NCI-H1105 treated with DMSO at 0.1 percent for 48 hours (cell line): ENCODE results near the gene PCDHA6.
"Not testable (repeated sequence)": the region's sequence is repeated elsewhere in the genome, so short reads cannot be mapped to it uniquely, and the experiment has no call there.

Source experiments
- DNase-seq: peaks from one replicate; lab custom pipeline; 2025; lab: John Stamatoyannopoulos, UW

Gene PCDHA6

DNA sequence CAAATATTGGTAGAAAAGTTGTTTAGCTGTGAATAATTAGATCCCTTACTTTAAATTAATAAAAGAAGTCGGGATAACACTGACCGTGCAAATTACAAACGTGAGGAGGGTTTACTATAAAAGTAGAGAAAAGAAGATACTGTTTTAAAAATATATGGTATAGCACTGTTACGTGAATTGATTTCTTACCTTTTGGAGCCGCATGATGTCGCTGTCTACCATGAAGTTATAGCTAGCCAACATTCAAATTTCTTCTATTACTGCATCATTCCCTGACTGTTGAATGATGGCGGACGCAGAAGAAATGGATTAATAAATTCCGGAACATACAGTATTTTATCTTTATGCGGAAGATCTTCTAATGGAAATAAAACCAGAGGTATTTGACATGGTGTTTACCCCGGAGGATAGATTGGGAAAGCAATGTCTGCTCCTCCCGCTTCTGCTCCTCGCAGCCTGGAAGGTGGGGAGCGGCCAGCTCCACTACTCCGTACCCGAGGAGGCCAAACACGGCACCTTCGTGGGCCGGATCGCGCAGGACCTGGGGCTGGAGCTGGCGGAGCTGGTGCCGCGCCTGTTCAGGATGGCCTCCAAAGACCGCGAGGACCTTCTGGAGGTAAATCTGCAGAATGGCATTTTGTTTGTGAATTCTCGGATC lies at the start of gene PCDHA6:
Gene PCDHA6, plus strand, starts transcription at position 257 of the 658 bp plus-strand sequence. Its CDS starts 132 bp downstream, at position 389.
- DNase-seq: no peak

DNA sequence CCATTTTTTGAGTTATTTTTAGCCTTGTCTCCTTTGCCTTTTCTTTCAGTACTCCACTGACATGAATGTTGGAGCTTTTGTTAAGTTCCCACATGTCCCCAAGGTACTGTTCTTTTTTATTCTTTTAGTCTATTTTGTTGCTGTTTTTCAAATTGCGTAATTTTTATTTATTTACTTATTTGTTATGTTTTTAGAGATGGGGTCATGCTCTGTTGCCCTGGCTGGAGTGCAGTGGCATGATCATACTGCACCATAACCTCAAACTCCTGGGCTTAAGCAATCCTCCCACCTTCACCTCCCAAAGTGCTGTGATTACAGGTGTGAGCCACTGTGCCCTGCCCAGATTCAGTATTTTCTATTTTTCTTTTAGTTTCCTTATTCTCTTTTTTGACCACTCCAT lies 47.2 kb upstream of the PCDHA6 start:
- no peak for DNase-seq

GRCh38 chr5:140785905-140786686 lies 41.7 kb upstream of the PCDHA6 start, which contains the start of gene PCDHA1:
PCDHA1 (plus strand) TSS chr5:140786140.
- no peak for DNase-seq

DNA sequence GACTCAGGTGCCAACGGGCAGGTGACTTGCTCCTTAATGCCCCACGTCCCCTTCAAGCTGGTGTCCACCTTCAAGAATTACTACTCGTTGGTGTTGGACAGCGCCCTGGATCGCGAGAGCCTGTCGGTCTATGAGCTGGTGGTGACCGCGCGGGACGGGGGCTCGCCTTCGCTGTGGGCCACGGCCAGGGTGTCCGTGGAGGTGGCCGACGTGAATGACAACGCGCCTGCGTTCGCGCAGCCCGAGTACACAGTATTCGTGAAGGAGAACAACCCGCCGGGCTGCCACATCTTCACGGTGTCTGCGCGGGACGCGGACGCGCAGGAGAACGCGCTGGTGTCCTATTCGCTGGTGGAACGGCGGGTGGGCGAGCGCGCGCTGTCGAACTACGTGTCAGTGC lies 40.3 kb upstream of the PCDHA6 start:
- not testable (repeated sequence) for DNase-seq

GRCh38 chr5:140787849-140788504 lies 39.8 kb upstream of the PCDHA6 start:
- DNase-seq: not testable (repeated sequence)

DNA sequence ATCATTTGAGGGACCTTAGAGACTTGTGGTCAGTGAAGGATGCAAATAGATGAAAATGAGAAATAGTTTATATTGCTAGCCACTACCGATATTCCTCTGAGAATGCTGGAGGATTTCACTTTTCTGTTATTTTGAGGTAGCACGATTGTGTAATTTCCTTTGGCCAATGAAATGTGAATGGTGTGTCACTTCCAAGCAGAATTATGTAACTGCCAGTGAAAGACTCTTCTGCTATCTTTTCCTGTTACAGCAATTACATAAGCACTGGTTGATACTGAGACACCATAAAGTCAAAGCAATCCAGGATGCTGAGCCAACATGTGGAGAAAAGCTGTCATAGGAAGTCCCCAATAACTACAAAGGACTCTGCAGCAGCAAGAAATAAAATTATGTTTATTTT lies 36.7 kb upstream of the PCDHA6 start:
- DNase-seq: no peak

GRCh38 chr5:140794595-140795258 lies 33.0 kb upstream of the PCDHA6 start, which contains the start of gene PCDHA2:
PCDHA2 (plus strand) TSS chr5:140794852.
- no peak for DNase-seq

DNA sequence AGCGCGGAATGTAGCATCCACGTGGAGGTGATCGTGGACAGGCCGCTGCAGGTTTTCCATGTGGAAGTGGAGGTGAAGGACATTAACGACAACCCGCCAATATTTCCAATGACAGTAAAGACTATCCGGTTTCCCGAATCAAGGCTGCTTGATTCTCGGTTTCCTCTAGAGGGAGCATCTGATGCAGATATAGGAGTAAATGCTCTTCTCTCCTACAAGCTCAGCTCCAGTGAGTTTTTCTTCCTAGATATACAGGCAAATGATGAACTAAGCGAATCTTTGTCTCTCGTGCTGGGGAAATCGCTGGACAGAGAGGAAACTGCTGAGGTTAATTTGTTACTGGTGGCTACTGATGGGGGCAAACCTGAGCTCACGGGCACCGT lies 32.5 kb upstream of the PCDHA6 start:
- DNase-seq: no peak

DNA sequence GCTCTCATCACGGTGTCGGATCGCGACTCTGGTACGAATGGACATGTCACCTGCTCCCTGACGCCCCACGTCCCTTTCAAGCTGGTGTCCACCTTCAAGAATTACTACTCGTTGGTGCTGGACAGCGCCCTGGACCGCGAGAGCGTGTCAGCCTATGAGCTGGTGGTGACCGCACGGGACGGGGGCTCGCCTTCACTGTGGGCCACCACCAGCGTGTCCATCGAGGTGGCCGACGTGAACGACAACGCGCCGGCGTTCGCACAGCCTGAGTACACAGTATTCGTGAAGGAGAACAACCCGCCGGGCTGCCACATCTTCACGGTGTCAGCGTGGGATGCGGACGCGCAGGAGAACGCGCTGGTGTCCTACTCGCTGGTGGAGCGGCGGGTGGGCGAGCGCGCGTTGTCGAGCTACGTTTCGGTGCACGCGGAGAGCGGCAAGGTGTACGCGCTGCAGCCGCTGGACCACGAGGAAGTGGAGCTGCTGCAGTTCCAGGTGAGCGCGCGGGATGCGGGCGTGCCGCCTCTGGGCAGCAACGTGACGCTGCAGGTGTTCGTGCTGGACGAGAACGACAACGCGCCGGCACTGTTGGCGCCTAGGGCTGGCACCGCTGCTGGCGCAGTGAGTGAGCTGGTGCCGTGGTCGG lies 31.6 kb upstream of the PCDHA6 start:
- DNase-seq: not testable (repeated sequence)

DNA sequence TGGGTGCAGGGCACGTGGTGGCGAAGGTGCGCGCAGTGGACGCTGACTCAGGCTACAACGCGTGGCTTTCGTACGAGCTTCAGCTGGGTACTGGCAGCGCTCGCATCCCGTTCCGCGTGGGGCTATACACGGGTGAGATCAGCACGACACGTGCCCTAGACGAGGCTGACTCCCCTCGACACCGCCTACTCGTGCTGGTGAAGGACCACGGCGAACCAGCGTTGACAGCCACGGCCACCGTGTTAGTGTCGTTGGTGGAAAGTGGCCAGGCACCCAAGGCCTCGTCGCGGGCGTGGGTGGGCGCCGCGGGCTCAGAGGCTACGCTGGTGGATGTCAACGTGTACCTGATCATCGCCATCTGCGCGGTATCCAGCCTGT lies 31.1 kb upstream of the PCDHA6 start:
- DNase-seq: no peak

- peak; percentile 72 for DNase-seq
Observed at GRCh38 chr5:140800816-140801493, 26.8 kb upstream of the PCDHA6 start, which contains the start of gene PCDHA3. PCDHA3 (plus strand) TSS chr5:140801057.

DNA sequence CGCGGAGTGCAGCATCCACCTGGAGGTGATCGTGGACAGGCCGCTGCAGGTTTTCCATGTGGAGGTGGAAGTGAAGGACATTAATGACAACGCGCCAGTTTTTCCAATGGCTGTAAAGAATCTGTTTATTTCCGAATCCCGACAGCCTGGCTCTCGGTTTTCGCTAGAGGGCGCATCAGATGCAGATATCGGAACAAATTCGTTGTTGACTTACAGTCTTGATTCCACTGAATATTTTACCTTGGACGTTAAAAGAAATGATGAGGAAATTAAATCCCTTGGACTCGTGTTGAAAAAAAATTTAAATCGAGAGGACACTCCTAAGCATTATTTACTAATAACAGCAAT lies 26.3 kb upstream of the PCDHA6 start:
- DNase-seq: peak; percentile 68

DNA sequence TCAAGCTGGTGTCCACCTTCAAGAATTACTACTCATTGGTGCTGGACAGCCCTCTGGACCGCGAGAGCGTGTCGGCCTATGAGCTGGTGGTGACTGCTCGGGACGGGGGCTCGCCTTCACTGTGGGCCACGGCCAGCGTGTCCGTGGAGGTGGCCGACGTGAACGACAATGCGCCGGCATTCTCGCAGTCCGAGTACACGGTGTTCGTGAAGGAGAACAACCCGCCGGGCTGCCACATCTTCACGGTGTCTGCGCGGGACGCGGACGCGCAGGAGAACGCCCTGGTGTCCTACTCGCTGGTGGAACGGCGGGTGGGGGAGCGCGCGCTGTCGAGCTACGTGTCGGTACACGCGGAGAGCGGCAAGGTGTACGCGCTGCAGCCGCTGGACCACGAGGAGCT lies 25.4 kb upstream of the PCDHA6 start:
- DNase-seq: not testable (repeated sequence)

- no peak for DNase-seq
Observed at GRCh38 chr5:140802781-140803271, 24.9 kb upstream of the PCDHA6 start.

DNA sequence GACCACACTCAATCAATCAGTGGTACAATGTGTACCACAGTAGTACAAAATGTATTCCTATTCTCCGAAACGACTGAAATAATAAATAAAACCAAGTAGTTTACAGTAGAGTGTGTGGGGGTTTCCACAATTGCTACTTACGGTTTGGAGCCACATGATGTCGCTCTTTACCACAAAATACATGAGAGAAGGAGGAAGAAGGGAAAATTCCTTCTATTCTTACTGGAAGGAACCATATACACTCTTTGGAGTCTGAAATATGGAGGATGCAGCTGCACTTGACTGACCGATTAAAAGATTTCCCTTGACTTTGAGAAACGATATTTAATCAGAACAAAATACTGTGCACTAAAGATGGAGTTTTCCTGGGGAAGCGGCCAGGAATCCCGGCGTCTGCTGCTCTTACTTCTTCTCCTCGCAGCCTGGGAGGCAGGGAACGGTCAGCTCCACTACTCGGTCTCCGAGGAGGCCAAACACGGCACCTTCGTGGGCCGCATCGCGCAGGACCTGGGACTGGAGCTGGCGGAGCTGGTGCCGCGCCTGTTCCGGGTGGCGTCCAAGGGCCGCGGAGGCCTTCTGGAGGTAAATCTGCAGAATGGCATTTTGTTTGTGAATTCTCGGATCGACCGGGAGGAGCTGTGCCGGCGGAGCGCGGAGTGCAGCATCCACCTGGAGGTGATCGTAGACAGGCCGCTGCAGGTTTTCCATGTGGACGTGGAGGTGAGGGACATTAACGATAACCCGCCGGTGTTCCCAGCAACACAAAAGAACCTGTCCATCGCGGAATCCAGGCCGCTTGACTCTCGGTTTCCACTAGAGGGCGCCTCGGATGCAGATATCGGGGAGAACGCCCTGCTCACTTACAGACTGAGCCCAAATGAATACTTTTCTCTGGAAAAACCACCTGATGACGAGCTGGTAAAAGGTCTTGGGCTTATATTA lies 20.7 kb upstream of the PCDHA6 start, which contains the start of gene PCDHA4:
Gene PCDHA4, plus strand, starts transcription at position 235 of the 942 bp plus-strand sequence.
- no peak for DNase-seq

DNA sequence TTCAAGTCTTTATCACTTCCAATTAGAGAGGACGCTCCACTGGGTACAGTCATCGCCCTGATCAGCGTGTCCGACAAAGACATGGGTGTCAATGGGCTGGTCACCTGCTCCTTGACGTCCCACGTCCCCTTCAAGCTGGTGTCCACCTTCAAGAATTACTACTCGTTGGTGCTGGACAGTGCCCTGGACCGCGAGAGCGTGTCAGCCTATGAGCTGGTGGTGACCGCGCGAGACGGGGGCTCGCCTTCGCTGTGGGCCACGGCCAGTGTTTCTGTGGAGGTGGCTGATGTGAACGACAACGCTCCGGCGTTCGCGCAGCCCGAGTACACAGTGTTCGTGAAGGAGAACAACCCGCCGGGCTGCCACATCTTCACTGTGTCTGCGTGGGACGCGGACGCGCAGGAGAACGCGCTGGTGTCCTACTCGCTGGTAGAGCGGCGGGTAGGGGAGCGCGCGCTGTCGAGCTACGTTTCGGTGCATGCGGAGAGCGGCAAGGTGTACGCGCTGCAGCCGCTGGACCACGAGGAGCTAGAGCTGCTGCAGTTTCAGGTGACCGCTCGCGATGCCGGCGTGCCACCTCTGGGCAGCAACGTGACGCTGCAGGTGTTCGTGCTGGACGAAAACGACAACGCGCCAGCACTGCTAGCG lies 19.4 kb upstream of the PCDHA6 start:
- DNase-seq: not testable (repeated sequence)

DNA sequence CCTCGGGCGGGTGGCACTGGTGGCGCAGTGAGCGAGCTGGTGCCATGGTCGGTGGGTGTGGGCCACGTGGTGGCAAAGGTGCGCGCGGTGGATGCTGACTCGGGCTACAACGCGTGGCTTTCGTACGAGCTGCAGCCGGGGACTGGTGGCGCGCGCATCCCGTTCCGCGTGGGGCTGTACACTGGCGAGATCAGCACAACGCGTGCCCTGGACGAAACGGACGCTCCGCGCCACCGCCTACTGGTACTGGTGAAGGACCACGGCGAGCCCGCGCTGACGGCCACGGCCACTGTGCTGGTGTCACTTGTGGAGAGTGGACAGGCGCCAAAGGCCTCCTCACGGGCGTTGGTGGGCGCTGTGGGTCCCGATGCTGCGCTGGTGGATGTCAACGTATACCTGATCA lies 18.9 kb upstream of the PCDHA6 start:
- DNase-seq: no peak

DNA sequence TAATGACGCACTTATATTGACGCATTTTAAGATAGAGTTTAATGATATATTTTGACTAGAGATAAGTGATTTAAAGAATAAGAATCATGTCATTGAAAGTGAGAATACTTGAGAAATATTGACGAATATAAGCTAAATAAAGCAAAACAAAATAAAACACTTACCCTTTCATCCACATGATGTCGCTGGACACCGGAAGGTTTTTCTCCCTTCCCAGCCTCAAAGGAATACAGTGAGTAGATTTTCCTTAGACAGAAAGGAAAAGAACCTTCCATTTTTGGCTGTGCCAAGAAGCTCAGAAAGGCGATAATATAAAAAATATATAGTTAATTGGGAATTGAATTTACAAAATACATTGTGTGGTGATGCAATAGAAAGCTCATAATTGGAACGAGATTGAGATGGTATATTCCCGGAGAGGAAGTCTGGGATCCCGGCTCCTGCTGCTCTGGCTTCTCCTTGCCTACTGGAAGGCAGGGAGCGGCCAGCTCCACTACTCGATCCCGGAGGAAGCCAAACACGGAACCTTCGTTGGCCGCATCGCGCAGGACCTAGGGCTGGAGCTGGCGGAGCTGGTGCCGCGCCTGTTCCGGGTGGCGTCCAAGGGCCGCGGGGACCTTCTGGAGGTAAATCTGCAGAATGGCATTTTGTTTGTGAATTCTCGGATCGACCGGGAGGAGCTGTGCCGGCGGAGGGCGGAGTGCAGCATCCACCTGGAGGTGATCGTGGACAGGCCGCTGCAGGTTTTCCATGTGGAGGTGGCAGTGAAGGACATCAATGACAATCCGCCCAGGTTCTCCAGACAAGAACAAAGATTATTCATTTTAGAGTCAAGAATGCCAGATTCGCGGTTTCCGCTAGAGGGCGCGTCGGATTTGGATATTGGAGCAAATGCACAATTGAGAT lies 6.1 kb upstream of the PCDHA6 start, which contains the start of gene PCDHA5:
Gene PCDHA5, plus strand, starts transcription at position 239 of the 906 bp plus-strand sequence.
- no peak for DNase-seq
